CD4-positive, alpha-beta T cell treated with Interleukin-17A for 4 hours (primary cell): Measurements from ENCODE around the gene DAPK1.

Source experiments
- DNase-seq: peaks from one replicate; pipeline ENCODE4 v3.0.0-alpha.2; 2020; ENCODE audit warnings: mixed read lengths

DAPK1 gene

GRCh38 chr9:87497604-87498045 is at the start of gene DAPK1:
TSS of gene DAPK1 (plus strand) at chr9:87497867. CDS start at chr9:87499078, 1,211 bp downstream.
- DNase-seq, result no peak

DNA sequence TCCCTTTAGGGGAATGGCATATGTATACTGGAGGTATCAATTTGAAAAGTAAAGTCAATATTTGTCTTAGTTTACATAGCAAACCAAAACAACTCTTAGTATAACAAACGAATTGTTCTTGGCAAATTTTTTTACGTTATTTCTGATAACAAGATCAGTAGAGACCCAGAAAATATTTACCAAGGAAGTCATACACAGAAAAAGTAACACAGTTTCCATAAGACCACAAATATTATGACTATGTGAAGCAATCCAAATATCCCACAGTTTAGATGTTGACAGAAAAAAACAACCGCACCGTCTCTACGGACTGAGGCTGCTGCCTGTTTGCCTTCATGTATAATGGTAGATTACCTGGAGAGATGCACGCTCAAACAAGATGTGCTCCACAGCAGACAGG is 46.5 kb upstream of the DAPK1 start:
- no peak for DNase-seq

DNA sequence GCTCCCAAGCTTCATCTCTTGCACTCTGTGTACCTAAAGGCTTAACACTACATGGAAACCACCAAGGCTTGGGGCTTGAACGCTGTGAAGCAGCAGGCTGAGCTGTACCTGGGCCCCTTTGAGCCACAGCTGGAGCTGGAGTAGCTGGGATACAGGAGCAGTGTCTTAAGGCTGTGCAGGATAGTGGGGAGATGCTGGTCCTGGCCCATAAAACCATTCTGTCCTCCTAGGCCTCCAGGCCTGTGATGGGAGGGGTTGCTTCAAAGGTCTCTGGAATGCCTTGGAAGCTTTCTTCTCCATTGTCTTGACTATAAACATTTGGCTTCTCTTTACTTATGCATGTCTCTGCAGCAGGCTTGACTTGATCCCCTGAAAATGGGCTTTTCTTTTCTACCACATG is 42.3 kb upstream of the DAPK1 start:
- no peak for DNase-seq

DNA sequence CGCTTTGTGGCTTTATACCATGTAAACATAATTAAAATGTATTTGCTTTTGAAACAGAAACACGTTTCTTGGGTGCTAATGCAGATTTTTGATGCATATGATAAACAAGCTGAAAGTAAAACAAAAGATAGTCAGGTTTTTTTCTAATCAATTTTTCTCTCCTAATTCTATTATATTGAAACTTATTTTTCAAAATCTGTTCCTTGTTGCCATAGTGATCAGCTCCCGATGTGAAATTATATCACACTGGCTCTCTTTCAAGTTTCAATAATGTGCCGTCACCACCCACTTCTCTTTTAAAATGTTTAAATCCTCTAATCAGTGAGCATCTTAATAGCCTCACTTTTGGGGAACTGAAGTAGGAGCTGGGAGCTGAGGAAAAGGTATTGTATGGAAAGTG is 36.4 kb upstream of the DAPK1 start:
- no peak for DNase-seq

GRCh38 chr9:87464110-87464991 is 33.3 kb upstream of the DAPK1 start:
- no peak for DNase-seq

- DNase-seq, result no peak
These were observed 32.7 kb upstream of the DAPK1 start for GRCh38 chr9:87464992-87465378.

DNA sequence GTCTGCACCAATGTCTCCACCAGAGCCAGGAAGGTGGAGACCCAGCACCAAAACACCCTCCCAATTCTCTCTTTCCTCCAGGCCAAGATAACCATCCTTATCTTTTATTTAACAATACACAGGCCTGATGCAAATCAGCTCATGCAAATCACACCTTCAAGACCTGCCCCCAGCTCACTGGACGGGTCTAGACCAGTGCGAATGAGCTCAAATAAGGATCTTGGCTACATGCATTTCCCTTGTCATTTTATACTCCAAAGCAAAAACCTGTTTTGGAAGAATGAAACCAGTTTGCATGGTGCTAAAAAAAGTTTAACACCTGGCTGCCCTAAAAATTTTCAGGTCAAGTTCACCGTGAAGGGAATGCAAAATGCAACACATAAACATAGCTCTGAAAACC is 31.9 kb upstream of the DAPK1 start:
- no peak for DNase-seq

DNA sequence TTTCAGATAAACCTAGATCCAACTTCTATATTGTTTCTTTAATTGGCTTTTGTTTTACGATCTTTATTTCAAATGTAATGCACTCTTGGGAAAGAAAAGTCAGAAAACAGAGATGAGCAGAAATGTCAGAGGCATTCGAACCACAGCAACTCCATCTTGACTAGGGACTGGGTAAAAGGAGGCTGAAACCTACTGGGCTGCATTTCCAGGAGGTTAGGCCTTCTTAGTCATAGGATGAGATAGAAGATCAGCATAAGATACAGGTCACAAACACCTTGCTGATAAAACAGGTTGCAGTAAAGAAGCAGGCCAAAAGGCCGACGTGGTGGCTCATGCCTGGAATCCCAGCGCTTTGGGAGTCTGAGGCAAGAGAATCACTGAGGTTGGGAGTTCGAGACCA is 30.5 kb upstream of the DAPK1 start:
- no peak for DNase-seq

DNA sequence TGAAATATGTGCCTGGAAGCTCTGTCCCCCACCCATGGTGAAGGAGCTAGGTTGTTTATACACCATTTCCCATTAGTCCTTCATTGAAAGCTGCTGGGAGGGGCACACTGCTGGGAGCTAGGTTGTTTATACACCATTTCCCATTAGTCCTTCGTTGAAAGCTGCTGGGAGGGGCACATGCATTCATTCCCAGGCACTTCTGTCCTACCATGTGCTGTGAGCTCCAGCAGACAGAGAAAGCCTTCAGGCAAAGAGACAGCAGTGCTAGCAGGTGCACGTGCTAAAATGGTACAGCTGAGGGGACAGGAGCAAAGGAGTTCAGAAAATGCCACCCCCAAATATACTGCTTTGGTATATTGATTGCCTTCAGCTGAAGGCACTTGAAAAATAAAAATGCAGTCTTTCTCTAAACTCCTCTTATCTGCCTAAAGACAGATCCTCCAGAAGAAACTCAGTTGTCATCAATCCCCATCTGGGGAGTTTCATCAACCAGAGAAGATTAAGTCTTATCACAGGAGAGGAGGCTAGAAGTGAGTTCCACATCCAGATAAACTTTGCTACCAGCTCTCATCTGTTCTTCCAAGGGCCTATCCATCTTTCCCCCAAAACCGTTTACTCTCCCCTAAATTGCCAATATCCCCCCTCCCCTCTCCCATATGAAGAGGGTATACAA is 27.7 kb upstream of the DAPK1 start:
- DNase-seq, result no peak

DNA sequence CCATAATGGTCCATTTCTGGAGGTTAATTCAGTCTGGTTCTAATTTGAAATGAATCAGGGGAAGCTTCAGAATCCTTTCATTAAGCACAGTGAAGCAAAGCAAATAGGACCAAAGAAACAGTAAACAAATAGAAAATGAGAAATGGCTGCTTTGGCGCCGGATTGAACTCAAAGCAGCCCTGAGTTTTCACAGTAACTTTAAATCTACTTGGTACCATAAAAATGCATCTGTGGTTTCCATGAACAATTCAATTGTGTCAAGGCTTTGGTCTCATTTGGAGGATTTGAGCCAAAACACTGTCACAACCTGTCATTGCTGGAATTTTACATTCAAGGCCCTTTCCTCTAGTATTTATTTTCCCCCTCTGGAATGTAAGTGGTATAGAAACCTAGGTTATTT is 25.9 kb upstream of the DAPK1 start:
- no peak for DNase-seq

GRCh38 chr9:87475463-87475862 is 22.2 kb upstream of the DAPK1 start:
- DNase-seq, result no peak

DNA sequence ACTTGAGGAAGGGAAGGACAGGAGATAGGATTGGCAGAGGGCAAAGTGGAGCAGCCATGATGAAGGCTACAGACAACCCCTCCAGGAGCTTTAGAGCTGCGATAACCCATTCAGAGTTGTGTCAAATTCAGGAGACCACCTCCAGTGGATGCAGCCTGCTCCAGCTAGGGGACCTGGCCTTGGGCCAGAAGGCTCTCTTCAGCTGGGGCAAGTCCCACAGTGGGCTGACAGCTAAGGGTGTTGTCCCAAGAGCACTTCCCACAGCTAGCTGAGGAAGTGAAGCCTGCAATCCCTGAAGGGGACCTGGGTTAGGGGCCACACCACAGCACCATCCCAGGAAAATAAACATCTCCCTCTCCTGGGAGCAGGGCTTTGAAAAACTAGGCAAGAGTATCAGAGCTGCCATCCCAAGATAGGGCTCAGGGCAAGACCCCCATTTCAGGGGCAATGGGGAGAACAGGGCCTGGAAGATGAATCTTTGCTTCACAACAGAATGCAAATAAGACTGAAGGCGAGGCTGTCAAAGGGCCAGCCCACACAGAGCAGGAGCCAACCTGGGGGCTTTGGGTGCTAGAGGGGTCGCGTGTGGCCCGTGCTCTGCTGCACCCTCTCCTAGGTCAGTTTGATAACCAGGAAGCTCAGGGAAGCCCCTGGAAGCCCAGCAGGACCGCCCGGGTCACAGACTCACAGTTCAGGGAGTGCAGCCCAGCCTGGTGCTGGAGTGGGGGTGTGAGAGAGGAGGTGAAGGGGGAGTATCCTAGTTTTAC is 19.3 kb upstream of the DAPK1 start:
- no peak for DNase-seq

DNA sequence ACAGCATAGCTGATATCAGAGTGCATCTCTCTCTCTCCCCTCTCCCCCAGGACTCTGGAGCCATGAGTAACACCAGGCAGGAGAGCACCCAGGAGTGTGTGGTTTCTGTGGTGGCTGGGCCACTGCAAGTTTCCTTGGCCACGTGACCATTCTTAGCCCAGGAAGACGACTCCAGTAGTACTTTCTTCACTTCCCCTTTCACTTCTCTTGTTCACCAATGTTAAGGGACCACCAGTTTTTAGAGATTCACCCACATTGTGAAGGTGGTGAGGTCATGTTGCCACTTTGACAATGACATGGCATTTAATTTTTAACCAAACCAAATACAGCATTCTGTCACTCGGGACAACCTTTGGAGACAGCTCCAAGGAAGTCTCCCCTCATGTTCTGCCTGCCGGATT is 17.9 kb upstream of the DAPK1 start:
- DNase-seq, result no peak

- DNase-seq, result no peak
These were observed 15.5 kb upstream of the DAPK1 start for GRCh38 chr9:87481890-87482855.

DNA sequence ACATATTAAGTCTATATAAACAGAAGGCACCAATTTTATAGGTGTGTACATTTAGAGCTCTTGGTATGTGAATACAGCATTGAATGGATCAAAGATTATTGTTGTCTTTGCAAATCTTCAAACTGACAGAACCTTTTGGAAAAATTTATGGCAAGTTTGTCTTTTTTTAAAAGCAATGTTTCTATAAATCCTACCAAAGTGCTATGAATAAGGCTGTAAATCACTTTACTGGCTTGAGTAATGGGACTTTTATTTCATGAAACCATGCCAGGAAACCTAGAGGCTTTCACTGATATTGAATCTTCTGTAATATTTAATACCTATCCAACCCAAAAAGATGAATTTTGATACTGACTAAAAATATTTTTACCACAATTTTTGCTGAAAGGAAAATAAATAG is 7.4 kb upstream of the DAPK1 start:
- no peak for DNase-seq

- DNase-seq, result no peak
These were observed 6.8 kb upstream of the DAPK1 start for GRCh38 chr9:87490907-87491306.

- DNase-seq, result no peak
These were observed 6.1 kb upstream of the DAPK1 start for GRCh38 chr9:87491523-87491922.

DNA sequence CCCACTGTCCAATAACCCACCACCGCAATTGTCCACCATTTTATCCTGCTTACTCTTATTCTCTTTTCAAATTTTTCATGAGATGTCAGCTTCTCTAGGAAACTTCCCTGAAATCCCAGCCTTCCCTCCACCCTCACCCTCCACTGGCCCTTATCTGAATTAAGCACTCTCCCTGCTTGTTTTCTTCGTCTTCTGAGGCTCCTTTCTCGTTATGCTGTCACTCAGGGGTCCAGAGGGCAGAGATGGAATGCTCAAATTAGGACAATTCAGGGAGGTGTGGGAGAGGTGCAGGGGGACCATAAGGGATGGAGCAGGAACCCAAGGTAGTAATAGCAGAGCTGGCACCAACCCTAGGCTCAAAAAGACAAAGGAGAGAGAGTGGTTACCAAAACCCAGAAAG is 5.0 kb upstream of the DAPK1 start:
- no peak for DNase-seq

- DNase-seq, result no peak
These were observed 2.6 kb upstream of the DAPK1 start for GRCh38 chr9:87494970-87495471.

DNA sequence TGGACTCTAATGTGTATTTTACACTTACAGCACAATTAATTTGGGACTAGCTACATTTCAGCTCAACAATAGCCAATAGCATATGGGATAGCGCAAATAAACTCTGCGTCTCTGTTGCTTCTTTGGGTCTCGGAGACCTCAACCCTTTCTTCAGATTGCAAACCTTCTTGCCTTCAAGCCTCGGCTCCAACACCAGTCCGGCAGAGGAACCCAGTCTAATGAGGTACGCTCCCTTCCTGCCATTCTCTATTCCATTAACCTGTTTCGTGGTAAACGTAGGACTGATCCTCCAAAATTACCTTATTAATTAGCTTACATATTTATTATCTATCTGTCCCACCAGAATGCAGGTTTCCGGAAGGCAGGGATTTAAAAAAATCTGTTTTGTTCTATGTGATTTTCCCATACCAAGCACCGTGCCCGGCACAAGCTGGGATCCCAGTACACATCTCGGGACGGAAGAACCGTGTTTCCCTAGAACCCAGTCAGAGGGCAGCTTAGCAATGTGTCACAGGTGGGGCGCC is 525 bp upstream of the DAPK1 start:
- DNase-seq, result no peak

DNA sequence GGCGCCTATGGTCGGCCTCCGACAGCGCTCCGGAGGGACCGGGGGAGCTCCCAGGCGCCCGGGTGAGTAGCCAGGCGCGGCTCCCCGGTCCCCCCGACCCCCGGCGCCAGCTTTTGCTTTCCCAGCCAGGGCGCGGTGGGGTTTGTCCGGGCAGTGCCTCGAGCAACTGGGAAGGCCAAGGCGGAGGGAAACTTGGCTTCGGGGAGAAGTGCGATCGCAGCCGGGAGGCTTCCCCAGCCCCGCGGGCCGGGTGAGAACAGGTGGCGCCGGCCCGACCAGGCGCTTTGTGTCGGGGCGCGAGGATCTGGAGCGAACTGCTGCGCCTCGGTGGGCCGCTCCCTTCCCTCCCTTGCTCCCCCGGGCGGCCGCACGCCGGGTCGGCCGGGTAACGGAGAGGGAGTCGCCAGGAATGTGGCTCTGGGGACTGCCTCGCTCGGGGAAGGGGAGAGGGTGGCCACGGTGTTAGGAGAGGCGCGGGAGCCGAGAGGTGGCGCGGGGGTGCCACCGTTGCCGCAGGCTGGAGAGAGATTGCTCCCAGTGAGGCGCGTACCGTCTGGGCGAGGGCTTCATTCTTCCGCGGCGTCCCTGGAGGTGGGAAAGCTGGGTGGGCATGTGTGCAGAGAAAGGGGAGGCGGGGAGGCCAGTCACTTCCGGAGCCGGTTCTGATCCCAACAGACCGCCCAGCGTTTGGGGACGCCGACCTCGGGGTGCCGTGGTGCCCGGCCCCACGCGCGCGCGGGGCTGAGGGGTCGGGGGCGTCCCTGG is 561 bp downstream of the DAPK1 start:
- no peak for DNase-seq
